Loucy (cell line): Measurements from ENCODE around the gene ENOX1.

Source experiments
- H2AFZ ChIP-seq: fragments of 200-600 bp; sonication (generic); 2 replicates; pipeline ENCODE4 v1.6.0; 2016; ENCODE audit warnings: antibody characterized with exemption, mild to moderate bottlenecking, low read length, moderate library complexity
- H3F3A ChIP-seq: fragments of 200-600 bp; 2 replicates; pipeline ENCODE4 v1.6.0; 2016; ENCODE audit warnings: antibody characterized with exemption, low read depth, mild to moderate bottlenecking
- H3K27me3 ChIP-seq: fragments of 200-600 bp; sonication (generic); 2 replicates; pipeline ENCODE4 v1.6.1; 2014; ENCODE audit warnings: low read length, mild to moderate bottlenecking; ENCODE audit not compliant: insufficient read depth, poor library complexity, severe bottlenecking
- H3K36me3 ChIP-seq: fragments of 200-600 bp; sonication (generic); 2 replicates; pipeline ENCODE4 v1.6.1; 2016; ENCODE audit warnings: low read length; ENCODE audit not compliant: insufficient read depth
- H3K4me1 ChIP-seq: fragments of 200-600 bp; sonication (generic); 2 replicates; pipeline ENCODE4 v1.5.1; 2014; ENCODE audit warnings: low read length, mild to moderate bottlenecking; ENCODE audit not compliant: insufficient read depth, poor library complexity, severe bottlenecking
- H3K4me2 ChIP-seq: fragments of 200-600 bp; sonication (generic); 2 replicates; pipeline ENCODE4 v1.6.0; 2014; ENCODE audit warnings: antibody characterized with exemption, low read length, low read depth, mild to moderate bottlenecking; ENCODE audit not compliant: poor library complexity, severe bottlenecking
- H3K4me3 ChIP-seq: fragments of 200-600 bp; sonication (generic); 2 replicates; pipeline ENCODE4 v1.5.1; 2014; ENCODE audit warnings: low read length, mild to moderate bottlenecking, mixed read lengths; ENCODE audit not compliant: poor library complexity, severe bottlenecking
- H3K79me2 ChIP-seq: fragments of 200-600 bp; sonication (generic); 2 replicates; pipeline ENCODE4 v1.6.1; 2014; ENCODE audit warnings: low read length; ENCODE audit not compliant: insufficient read depth
- H3K9ac ChIP-seq: fragments of 200-600 bp; sonication (generic); 2 replicates; pipeline ENCODE4 v1.6.0; 2014; ENCODE audit warnings: mild to moderate bottlenecking, low read depth, low read length, moderate library complexity; ENCODE audit not compliant: poor library complexity, severe bottlenecking
- H3K9me2 ChIP-seq: fragments of 200-600 bp; sonication (generic); replicated peaks from 2 replicates; pipeline ENCODE4 v1.6.1; 2016; ENCODE audit warnings: low read depth, low read length, mixed read lengths
- H3K9me3 ChIP-seq: fragments of 200-600 bp; sonication (generic); 2 replicates; pipeline ENCODE4 v1.6.1; 2014; ENCODE audit warnings: mild to moderate bottlenecking, antibody characterized with exemption, low read length, low read depth; ENCODE audit not compliant: insufficient read depth
- H4K20me1 ChIP-seq: fragments of 200-600 bp; sonication (generic); 2 replicates; pipeline ENCODE4 v1.6.0; 2014; ENCODE audit warnings: antibody characterized with exemption, low read length, mild to moderate bottlenecking; ENCODE audit not compliant: insufficient read depth, poor library complexity, severe bottlenecking
- EZH2phosphoT487 ChIP-seq: fragments of 200-600 bp; IDR thresholded peaks from 2 replicates; pipeline ENCODE4 v1.6.1; 2018; ENCODE audit warnings: antibody characterized with exemption, mild to moderate bottlenecking, moderate library complexity, borderline replicate concordance
- TF ChIP-seq, protein P1 (sequence below): fragments of 200-600 bp; sonication (generic); conservative IDR thresholded peaks from 2 replicates; pipeline ENCODE4 v1.5.1; 2014; ENCODE audit warnings: mild to moderate bottlenecking, antibody characterized with exemption, low read length

The ENOX1 gene

DNA sequence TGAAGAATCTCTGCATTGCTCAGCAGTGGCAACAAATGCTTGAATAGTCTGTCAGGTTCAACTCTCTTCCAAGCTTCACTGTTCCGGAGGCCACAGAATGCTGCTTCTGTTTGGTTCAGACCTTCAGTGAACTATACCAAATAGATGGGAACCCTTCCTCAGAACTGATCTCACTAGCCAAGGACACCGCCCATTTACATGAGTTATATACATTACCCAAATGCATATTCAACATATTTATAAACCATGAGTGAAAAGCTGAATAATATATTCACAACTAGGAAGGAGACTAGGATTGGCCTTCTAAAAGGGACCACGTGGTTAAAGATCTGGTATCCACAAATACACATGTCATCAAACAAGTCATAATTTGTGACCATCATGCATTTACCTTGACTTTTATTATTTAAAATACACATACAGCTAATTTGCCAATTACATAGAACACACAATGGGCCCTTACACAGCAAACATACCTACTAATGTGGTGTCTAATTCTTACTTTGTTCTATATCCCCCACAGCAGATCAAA lies 49.3 kb downstream of the ENOX1 start:
- Histone ChIP-seq H3F3A (peaks cover 3% of the 10 kb centered on the region; the same call in 1 of the 2 replicates), H3K4me3 (no peak overlapping the region), H3K79me2 (no peaks in the 10 kb centered on the region), H3K4me1 (no peaks in the 10 kb centered on the region), H3K9me3 (no peaks in the 10 kb centered on the region), H4K20me1 (peaks cover 3% of the 10 kb centered on the region), H3K9ac (no peak overlapping the region), H2AFZ (no peak overlapping the region), H3K9me2 (0 out of 2 replicates have a peak, but pooled peaks cover 5% of the 10 kb centered on the region), H3K4me2 (no peak overlapping the region), H3K27me3 (no peaks in the 10 kb centered on the region), H3K36me3 (no peaks in the 10 kb centered on the region)
- no peak for TF ChIP-seq EZH2phosphoT487
- TF ChIP-seq, protein P1, sequence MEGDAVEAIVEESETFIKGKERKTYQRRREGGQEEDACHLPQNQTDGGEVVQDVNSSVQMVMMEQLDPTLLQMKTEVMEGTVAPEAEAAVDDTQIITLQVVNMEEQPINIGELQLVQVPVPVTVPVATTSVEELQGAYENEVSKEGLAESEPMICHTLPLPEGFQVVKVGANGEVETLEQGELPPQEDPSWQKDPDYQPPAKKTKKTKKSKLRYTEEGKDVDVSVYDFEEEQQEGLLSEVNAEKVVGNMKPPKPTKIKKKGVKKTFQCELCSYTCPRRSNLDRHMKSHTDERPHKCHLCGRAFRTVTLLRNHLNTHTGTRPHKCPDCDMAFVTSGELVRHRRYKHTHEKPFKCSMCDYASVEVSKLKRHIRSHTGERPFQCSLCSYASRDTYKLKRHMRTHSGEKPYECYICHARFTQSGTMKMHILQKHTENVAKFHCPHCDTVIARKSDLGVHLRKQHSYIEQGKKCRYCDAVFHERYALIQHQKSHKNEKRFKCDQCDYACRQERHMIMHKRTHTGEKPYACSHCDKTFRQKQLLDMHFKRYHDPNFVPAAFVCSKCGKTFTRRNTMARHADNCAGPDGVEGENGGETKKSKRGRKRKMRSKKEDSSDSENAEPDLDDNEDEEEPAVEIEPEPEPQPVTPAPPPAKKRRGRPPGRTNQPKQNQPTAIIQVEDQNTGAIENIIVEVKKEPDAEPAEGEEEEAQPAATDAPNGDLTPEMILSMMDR = no peak

DNA sequence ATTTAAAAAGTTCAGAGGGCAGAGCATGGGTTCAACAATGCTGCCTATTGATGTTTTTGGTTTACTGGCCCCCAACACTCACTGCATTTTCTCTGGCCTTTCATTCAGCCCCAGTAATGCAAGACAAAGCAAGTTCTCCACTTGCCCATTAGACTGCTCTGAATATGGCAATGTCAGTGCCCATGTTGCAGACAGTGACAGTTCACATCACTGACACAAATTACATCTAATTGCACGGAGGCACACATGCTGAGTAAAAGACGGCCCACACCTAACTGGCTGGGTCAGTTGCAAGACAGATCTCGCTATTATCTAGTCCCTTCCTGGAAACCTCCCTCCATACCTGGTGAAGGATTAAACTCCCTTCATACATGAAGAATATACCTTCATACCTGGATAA lies 54.0 kb downstream of the ENOX1 start:
- H3K27me3 ChIP-seq = no peaks in the 10 kb centered on the region
- H3K4me1 ChIP-seq = no peaks in the 10 kb centered on the region
- H3K36me3 ChIP-seq = no peaks in the 10 kb centered on the region
- no peak overlapping the region for H3K4me2 ChIP-seq
- no peaks in the 10 kb centered on the region for H4K20me1 ChIP-seq
- no peak overlapping the region for H2AFZ ChIP-seq
- H3K9me3 ChIP-seq = no peaks in the 10 kb centered on the region
- H3K9ac ChIP-seq = no peak overlapping the region
- H3K9me2 ChIP-seq = no peaks in the 10 kb centered on the region
- TF ChIP-seq, protein P1 = no peak
- TF ChIP-seq EZH2phosphoT487 = no peak
- no peaks in the 10 kb centered on the region for H3F3A ChIP-seq
- no peak overlapping the region for H3K4me3 ChIP-seq
- H3K79me2 ChIP-seq = no peaks in the 10 kb centered on the region

DNA sequence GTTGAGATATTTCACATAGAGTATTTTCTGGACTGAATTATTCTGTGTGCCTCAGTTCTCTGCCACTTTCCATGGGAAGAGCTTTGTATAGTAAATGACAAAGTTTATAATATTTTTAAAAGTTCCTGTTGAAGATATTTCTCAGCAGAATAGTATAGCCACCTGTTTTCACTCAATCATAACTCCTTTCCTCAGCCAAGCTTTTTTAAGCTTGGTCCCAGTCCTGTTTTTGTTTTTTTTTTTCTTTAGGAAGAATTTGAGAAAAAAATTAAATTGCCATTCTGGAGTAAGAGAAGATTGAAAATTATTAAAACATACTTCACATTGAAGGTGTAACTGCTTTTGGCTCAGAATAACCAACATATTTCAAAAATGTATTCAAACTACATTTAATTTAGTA lies 55.5 kb downstream of the ENOX1 start:
- Histone ChIP-seq H4K20me1 (no peaks in the 10 kb centered on the region), H3K36me3 (no peaks in the 10 kb centered on the region), H3K9me3 (no peaks in the 10 kb centered on the region), H2AFZ (no peak overlapping the region), H3K4me2 (no peak overlapping the region), H3F3A (no peaks in the 10 kb centered on the region), H3K27me3 (no peaks in the 10 kb centered on the region), H3K79me2 (no peaks in the 10 kb centered on the region), H3K9ac (no peak overlapping the region), H3K4me1 (no peaks in the 10 kb centered on the region), H3K9me2 (no peaks in the 10 kb centered on the region), H3K4me3 (no peak overlapping the region)
- no peak for TF ChIP-seq EZH2phosphoT487
- TF ChIP-seq, protein P1 = no peak
